GM23338 (cell line): ENCODE data around the gene CACNA2D2.

Experiments used
- CREB1 ChIP-seq: fragments of 250-450 bp; sonication (Bioruptor Pico); IDR thresholded peaks from 2 replicates; pipeline ENCODE4 v1.5.0; 2020; ENCODE audit warnings: low read depth, mild to moderate bottlenecking, moderate library complexity
- EZH2 ChIP-seq: fragments of 200-600 bp; sonication (generic); IDR thresholded peaks from one replicate; pipeline ENCODE4 v1.8.0; 2017; ENCODE audit warnings: antibody characterized with exemption, mild to moderate bottlenecking, low read depth; ENCODE audit not compliant: unreplicated experiment
- EZH2phosphoT487 ChIP-seq: fragments of 200-600 bp; sonication (generic); IDR thresholded peaks from one replicate; pipeline ENCODE4 v1.8.1; 2018; ENCODE audit warnings: antibody characterized with exemption; ENCODE audit not compliant: unreplicated experiment
- JUNB ChIP-seq: IDR thresholded peaks from one replicate; pipeline ENCODE4 v1.6.1; 2016; ENCODE audit warnings: antibody characterized with exemption; ENCODE audit not compliant: unreplicated experiment
- POLR2AphosphoS5 ChIP-seq: IDR thresholded peaks from 2 replicates; pipeline ENCODE4 v1.6.1; 2016; ENCODE audit warnings: antibody characterized with exemption, low read depth
- TF ChIP-seq, protein P1 (sequence below), 2 experiments: fragments of 200-600 bp in 1 of 2; sonication (generic) in 1 of 2; conservative IDR thresholded peaks; 2 replicates each; pipeline versions ENCODE4 v1.5.1 to v1.6.1; 2016 to 2017; ENCODE audit warnings: antibody characterized with exemption in 2 of 2, low read depth in 2 of 2, mild to moderate bottlenecking in 2 of 2, moderate library complexity in 1 of 2
- TF ChIP-seq, protein P2 (sequence below): IDR thresholded peaks from one replicate; pipeline ENCODE4 v1.6.1; 2018; ENCODE audit warnings: antibody characterized with exemption; ENCODE audit not compliant: unreplicated experiment
- TF ChIP-seq, protein P3 (sequence below): fragments of 250-450 bp; sonication (Bioruptor Pico); IDR thresholded peaks from 2 replicates; pipeline ENCODE4 v1.5.0; 2020; ENCODE audit warnings: mild to moderate bottlenecking, moderate library complexity

DNA sequence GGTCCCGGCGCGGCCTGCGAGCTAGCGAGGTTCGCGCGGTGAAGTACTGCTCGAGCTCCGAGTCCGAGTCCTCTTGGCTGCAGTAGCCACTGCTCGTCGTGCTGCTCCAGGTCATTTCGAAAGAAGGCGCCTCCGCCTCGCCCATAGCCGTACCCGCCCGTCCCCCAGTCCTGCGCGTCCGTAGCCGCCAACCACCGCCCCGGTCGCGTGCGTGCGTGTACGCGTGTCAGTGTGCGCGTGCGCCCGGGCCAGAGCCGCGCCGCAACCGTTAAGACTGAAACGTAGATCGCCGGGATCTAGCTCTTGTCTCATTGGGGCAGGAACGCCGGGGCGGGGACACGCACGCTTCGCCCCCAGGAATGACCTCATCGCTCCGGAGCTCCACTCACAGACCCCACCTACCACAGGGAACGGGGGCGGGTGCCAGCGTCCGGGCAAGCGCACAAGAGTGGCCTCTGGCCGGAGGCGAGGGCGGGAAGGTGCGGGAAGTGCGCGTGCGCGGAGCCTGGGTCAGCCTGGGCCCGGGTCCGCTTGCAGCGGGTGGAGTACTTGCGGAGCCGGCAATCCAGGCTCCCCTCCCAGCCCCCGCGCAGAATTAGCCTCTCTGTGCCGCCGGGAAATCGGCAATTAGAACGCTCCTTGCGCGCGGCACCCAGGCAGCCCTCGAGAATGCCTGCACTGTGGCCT, 166.1 kb downstream of the CACNA2D2 start:
- TF ChIP-seq, protein P1, sequence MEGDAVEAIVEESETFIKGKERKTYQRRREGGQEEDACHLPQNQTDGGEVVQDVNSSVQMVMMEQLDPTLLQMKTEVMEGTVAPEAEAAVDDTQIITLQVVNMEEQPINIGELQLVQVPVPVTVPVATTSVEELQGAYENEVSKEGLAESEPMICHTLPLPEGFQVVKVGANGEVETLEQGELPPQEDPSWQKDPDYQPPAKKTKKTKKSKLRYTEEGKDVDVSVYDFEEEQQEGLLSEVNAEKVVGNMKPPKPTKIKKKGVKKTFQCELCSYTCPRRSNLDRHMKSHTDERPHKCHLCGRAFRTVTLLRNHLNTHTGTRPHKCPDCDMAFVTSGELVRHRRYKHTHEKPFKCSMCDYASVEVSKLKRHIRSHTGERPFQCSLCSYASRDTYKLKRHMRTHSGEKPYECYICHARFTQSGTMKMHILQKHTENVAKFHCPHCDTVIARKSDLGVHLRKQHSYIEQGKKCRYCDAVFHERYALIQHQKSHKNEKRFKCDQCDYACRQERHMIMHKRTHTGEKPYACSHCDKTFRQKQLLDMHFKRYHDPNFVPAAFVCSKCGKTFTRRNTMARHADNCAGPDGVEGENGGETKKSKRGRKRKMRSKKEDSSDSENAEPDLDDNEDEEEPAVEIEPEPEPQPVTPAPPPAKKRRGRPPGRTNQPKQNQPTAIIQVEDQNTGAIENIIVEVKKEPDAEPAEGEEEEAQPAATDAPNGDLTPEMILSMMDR (conservative IDR thresholded peaks at IDR 0.05; ENCODE audit: low read depth in 2 of 2): no peak
- peak; percentile 93 for TF ChIP-seq POLR2AphosphoS5
- TF ChIP-seq EZH2: no peak
- TF ChIP-seq, protein P2, sequence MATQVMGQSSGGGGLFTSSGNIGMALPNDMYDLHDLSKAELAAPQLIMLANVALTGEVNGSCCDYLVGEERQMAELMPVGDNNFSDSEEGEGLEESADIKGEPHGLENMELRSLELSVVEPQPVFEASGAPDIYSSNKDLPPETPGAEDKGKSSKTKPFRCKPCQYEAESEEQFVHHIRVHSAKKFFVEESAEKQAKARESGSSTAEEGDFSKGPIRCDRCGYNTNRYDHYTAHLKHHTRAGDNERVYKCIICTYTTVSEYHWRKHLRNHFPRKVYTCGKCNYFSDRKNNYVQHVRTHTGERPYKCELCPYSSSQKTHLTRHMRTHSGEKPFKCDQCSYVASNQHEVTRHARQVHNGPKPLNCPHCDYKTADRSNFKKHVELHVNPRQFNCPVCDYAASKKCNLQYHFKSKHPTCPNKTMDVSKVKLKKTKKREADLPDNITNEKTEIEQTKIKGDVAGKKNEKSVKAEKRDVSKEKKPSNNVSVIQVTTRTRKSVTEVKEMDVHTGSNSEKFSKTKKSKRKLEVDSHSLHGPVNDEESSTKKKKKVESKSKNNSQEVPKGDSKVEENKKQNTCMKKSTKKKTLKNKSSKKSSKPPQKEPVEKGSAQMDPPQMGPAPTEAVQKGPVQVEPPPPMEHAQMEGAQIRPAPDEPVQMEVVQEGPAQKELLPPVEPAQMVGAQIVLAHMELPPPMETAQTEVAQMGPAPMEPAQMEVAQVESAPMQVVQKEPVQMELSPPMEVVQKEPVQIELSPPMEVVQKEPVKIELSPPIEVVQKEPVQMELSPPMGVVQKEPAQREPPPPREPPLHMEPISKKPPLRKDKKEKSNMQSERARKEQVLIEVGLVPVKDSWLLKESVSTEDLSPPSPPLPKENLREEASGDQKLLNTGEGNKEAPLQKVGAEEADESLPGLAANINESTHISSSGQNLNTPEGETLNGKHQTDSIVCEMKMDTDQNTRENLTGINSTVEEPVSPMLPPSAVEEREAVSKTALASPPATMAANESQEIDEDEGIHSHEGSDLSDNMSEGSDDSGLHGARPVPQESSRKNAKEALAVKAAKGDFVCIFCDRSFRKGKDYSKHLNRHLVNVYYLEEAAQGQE: no peak
- peak; percentile 56 for TF ChIP-seq CREB1 (CRISPR knock-in tag)
- TF ChIP-seq, protein P3, sequence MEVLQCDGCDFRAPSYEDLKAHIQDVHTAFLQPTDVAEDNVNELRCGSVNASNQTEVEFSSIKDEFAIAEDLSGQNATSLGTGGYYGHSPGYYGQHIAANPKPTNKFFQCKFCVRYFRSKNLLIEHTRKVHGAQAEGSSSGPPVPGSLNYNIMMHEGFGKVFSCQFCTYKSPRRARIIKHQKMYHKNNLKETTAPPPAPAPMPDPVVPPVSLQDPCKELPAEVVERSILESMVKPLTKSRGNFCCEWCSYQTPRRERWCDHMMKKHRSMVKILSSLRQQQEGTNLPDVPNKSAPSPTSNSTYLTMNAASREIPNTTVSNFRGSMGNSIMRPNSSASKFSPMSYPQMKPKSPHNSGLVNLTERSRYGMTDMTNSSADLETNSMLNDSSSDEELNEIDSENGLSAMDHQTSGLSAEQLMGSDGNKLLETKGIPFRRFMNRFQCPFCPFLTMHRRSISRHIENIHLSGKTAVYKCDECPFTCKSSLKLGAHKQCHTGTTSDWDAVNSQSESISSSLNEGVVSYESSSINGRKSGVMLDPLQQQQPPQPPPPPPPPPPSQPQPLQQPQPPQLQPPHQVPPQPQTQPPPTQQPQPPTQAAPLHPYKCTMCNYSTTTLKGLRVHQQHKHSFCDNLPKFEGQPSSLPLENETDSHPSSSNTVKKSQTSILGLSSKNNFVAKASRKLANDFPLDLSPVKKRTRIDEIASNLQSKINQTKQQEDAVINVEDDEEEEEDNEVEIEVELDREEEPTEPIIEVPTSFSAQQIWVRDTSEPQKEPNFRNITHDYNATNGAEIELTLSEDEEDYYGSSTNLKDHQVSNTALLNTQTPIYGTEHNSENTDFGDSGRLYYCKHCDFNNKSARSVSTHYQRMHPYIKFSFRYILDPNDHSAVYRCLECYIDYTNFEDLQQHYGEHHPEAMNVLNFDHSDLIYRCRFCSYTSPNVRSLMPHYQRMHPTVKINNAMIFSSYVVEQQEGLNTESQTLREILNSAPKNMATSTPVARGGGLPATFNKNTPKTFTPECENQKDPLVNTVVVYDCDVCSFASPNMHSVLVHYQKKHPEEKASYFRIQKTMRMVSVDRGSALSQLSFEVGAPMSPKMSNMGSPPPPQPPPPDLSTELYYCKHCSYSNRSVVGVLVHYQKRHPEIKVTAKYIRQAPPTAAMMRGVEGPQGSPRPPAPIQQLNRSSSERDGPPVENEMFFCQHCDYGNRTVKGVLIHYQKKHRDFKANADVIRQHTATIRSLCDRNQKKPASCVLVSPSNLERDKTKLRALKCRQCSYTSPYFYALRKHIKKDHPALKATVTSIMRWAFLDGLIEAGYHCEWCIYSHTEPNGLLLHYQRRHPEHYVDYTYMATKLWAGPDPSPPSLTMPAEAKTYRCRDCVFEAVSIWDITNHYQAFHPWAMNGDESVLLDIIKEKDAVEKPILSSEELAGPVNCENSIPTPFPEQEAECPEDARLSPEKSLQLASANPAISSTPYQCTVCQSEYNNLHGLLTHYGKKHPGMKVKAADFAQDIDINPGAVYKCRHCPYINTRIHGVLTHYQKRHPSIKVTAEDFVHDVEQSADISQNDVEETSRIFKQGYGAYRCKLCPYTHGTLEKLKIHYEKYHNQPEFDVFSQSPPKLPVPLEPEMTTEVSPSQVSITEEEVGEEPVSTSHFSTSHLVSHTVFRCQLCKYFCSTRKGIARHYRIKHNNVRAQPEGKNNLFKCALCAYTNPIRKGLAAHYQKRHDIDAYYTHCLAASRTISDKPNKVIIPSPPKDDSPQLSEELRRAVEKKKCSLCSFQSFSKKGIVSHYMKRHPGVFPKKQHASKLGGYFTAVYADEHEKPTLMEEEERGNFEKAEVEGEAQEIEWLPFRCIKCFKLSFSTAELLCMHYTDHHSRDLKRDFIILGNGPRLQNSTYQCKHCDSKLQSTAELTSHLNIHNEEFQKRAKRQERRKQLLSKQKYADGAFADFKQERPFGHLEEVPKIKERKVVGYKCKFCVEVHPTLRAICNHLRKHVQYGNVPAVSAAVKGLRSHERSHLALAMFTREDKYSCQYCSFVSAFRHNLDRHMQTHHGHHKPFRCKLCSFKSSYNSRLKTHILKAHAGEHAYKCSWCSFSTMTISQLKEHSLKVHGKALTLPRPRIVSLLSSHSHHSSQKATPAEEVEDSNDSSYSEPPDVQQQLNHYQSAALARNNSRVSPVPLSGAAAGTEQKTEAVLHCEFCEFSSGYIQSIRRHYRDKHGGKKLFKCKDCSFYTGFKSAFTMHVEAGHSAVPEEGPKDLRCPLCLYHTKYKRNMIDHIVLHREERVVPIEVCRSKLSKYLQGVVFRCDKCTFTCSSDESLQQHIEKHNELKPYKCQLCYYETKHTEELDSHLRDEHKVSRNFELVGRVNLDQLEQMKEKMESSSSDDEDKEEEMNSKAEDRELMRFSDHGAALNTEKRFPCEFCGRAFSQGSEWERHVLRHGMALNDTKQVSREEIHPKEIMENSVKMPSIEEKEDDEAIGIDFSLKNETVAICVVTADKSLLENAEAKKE (CRISPR knock-in tag): no peak
- no peak for TF ChIP-seq JUNB
- TF ChIP-seq EZH2phosphoT487: no peak
